ENCODE data around the gene SINHCAF.

- no peak for TF ChIP-seq EZH2 (IDR thresholded peaks at IDR 0.05; ENCODE audit: low read length, missing control alignments)
- TF ChIP-seq, protein P1, sequence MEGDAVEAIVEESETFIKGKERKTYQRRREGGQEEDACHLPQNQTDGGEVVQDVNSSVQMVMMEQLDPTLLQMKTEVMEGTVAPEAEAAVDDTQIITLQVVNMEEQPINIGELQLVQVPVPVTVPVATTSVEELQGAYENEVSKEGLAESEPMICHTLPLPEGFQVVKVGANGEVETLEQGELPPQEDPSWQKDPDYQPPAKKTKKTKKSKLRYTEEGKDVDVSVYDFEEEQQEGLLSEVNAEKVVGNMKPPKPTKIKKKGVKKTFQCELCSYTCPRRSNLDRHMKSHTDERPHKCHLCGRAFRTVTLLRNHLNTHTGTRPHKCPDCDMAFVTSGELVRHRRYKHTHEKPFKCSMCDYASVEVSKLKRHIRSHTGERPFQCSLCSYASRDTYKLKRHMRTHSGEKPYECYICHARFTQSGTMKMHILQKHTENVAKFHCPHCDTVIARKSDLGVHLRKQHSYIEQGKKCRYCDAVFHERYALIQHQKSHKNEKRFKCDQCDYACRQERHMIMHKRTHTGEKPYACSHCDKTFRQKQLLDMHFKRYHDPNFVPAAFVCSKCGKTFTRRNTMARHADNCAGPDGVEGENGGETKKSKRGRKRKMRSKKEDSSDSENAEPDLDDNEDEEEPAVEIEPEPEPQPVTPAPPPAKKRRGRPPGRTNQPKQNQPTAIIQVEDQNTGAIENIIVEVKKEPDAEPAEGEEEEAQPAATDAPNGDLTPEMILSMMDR (conservative IDR thresholded peaks at IDR 0.05 in 1 of 2, IDR thresholded peaks at IDR 0.05 in 1 of 2; ENCODE audit: low read depth in 1 of 2, low read length in 2 of 2), result no peak
These were observed 4.1 kb downstream of the SINHCAF start for GRCh38 chr12:31321897-31322228.
